22Rv1 (cell line): ENCODE results near the gene CASKIN2.

Source experiments
- CTCF ChIP-seq: fragments of 450-650 bp; IDR thresholded peaks from 2 replicates; pipeline ENCODE4 v1.5.1; 2017; ENCODE audit warnings: mild to moderate bottlenecking
- ZFX ChIP-seq: fragments of 450-650 bp; IDR thresholded peaks from 2 replicates; pipeline ENCODE4 v1.6.1; 2017; ENCODE audit warnings: antibody characterized with exemption, borderline replicate concordance

DNA sequence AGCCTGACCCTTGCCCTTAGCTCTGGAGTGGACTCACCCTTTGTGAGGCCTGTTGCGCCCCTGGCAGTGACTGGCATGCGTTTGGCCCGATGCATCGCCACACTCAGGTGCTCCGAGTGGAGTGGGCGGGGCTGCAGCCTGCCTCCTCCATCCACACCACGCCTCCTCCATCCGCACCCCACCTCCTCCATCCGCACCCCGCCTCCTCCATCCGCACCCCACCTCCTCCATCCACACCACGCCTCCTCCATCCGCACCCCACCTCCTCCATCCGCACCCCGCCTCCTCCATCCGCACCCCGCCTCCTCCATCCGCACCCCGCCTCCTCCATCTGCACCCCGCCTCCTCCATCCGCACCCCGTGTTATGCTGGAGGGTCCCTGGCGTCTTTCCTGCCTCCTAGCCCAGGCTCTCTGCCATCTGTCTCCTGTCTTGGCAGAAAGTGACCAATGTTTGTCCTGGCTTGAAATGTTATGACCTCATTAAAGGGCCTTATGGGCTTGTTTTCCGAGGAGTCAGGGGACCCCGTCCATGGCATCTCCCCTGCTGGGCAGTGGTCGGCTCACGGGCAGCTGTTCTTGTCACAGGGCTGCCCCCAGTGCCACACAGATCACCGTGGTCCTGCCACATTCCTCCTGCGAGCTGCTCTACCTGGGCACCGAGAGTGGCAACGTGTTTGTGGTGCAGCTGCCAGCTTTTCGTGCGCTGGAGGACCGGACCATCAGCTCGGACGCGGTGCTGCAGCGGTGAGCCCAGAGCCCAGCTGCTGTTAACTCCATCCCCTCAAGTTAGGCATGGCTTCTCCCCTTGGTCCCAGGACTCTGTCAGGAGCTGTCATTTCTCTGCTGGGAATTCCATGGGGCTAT, 43.6 kb upstream of the CASKIN2 start:
- TF ChIP-seq CTCF (no peak), ZFX (no peak)
